Ectodermal cell (in vitro differentiated cells): ENCODE measurements around the gene LDB3.

Experiments
- H3K27ac ChIP-seq: 2 replicates; pipeline ENCODE4 v1.7.0; 2013; ENCODE audit warnings: mild to moderate bottlenecking, low read depth, low read length; ENCODE audit not compliant: insufficient read depth, poor library complexity, severe bottlenecking
- H3K27me3 ChIP-seq: 2 replicates; pipeline ENCODE4 v1.7.0; 2013; ENCODE audit warnings: mild to moderate bottlenecking, low read length; ENCODE audit not compliant: insufficient read depth, control insufficient read depth, poor library complexity, severe bottlenecking
- H3K36me3 ChIP-seq: one replicate; pipeline ENCODE4 v1.7.0; 2013; ENCODE audit warnings: low read length; ENCODE audit not compliant: control insufficient read depth, insufficient read depth
- H3K4me1 ChIP-seq: one replicate; pipeline ENCODE4 v1.7.0; 2013; ENCODE audit warnings: low read length; ENCODE audit not compliant: control insufficient read depth, insufficient read depth
- H3K4me3 ChIP-seq: 2 replicates; pipeline ENCODE4 v1.7.0; 2013; ENCODE audit warnings: low read depth, low read length, control low read depth; ENCODE audit not compliant: insufficient read depth
- H3K9me3 ChIP-seq: 2 replicates; pipeline ENCODE4 v1.7.0; 2013; ENCODE audit warnings: mild to moderate bottlenecking, low read length, moderate library complexity; ENCODE audit not compliant: control insufficient read depth
- WGBS, 2 experiments: methylation state at CpG; one replicate each; pipeline ENCODE4 v1.1.7; 2013; ENCODE audit warnings: missing lambda C conversion rate in 2 of 2; 5-methylcytosine and 5-hydroxymethylcytosine counted together

LDB3 gene

DNA sequence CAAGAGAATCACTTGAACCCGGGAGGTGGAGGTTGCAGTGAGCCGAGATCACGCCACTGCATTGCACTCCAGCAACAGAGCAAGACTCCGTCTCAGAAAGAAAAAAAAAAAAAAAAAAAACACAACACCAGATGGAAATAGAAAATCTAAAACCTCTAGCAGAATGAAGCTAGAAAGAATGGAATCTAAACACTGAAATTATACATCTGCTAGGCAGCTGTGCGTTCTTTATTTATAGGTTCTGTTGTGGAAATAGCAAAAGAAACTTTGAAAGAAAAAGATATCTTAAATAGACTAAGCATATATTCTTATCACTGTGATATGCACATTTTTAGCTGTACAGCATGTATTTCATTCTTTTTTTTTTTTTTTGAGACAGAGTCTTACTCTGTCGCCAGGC, 105.2 kb downstream of the LDB3 start:
- Histone ChIP-seq H3K4me3 (no peak overlapping the region), H3K9me3 (no peaks in the 10 kb centered on the region), H3K36me3 (no peaks in the 10 kb centered on the region), H3K27me3 (no peaks in the 10 kb centered on the region), H3K4me1 (peaks cover 24% of the 10 kb centered on the region), H3K27ac (no peak overlapping the region)
- WGBS, 2 experiments, result 94 to 96% methylated on average over 4 to 5 of the region's 6 CpGs

DNA sequence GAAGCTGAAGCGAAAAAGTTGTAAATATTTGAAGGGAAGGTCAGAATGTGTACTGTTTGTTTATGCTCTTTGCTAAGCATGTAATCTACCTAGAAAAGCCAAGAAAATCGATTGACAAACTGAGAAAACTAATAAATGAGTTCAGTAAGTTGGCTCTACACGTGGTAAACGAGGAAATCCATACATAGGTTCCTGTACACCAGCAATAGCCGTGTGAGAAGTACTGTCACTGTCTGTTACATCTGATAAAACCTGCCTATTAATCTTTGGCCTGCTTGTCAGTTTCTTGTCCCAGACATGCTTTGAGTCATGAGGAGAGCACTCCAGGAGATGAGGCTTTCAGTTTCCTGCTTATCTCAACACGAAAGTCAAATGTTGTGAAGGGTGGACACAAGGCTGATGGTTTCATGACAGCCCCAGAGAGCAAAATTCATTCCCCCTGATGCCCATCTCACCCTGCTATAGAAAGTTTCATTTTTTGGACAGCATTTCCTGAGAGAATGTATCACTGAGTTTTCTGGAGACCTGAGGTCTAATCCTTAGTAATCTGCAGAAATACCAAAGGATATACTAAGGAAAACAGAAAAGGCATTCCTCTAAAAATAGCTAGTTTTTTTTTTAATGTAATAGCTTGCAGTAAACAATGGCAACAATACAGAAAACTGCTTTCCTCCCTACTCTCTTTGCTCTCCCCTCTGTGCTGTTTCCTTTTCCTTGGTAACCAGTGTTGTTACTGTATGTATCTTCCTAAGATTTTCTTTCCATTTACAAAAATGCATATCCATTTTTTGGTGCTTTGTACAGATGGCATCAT, 107.0 kb downstream of the LDB3 start:
- no peak overlapping the region for H3K4me3 ChIP-seq
- peaks cover 19% of the 10 kb centered on the region for H3K4me1 ChIP-seq
- no peak overlapping the region for H3K27ac ChIP-seq
- no peaks in the 10 kb centered on the region for H3K36me3 ChIP-seq
- no peaks in the 10 kb centered on the region for H3K9me3 ChIP-seq
- WGBS, 2 experiments, result 79 to 84% methylated on average over 6 of the region's 6 CpGs
- H3K27me3 ChIP-seq, result no peaks in the 10 kb centered on the region

DNA sequence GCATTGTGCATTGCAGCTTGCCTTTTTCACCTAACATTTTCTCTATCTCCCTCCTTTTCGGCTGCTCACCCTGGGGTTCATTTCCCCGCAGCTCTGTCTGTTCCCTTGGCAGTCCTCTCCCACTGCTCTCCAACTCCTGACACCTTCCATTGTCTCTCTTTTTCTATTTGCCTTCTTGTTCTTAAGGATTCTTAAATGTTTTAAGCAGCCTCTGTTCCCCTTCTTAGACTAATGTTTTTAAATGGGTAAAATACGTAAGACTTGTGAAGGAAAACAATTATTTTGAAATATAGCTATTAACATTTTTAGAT, 107.5 kb downstream of the LDB3 start:
- H3K27ac ChIP-seq, result no peak overlapping the region
- 37 to 38% methylated on average over 2 of the region's 3 CpGs for WGBS, 2 experiments
- H3K27me3 ChIP-seq, result no peaks in the 10 kb centered on the region

DNA sequence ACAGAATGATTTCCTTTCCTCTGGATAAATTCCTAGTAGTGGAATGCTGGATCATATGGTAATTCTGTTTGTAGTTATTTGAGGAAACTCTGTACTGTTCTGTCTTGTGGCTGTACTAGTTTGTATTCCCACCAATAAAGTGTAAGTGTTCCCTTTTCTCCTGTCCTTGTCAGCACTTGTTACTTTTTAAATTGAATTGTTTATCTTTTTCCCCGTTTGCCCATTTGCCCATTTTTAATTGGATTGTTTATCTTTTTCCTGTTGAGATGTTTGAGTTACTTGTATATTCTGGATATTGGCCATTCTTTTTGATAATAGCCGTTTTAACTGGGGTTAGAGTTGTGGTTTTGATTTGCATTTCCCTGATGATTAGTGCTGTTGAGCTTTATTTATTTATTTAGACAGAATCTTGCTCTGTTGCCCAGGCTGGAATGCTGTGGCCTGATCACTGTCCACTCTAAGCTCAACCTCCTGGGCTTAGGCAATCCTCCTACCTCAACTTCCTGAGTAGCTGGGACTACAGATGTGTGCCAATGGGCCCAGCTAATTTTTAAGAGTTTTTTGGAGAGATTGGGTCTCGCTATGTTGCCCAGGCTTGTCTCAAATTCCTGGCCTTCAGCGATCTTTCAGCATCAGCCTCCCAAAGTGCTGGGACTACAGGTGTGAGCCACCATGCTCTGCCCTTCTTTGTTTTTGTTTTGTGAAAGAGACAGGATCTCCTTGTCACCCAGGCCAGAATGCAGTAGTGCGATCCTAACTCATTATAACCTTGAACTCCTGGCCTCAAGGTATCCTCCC, 111.1 kb downstream of the LDB3 start:
- 95 to 96% methylated on average over 5 of the region's 5 CpGs for WGBS, 2 experiments

More for the DNA sequence above, 107.5 kb downstream of the LDB3 start:
- Histone ChIP-seq H3K36me3 (no peaks in the 10 kb centered on the region), H3K9me3 (no peaks in the 10 kb centered on the region), H3K4me3 (no peak overlapping the region), H3K4me1 (peaks cover 15% of the 10 kb centered on the region)

DNA sequence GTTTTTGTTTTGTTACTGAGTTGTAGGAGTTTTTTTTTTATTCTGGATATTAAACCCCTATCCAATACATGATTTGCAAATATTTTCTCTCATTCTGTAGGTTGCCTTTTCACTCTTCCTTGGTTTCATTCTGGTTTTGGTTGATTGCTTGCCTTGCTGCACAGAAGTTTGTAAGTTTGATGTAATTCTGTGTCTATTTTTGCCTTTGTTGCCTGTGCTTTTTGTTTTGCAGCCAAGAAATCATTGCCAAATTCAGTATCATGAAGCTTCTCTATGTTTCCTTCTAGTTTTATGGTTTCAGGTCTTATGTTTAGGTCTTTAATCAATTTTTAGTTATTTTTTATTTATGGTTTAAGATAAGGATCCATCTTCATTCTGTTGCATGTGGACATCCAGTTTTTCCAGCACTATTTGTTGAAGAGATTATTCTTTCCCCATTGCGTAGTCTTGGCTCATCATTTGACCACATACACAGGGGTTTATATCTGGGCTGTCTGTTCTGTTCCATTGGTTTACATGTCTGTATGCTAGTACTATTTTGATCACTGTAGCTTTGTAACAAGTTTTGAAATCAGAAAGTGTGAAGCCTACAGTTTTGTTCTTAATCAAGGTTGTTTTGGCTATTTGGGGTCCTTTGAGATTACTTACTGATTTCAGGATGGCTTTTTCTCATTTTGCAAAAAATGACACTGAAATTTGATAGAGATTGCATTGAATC, 114.5 kb downstream of the LDB3 start:
- no peak overlapping the region for H3K4me3 ChIP-seq
- H3K36me3 ChIP-seq, result no peaks in the 10 kb centered on the region
- H3K9me3 ChIP-seq, result no peaks in the 10 kb centered on the region
- H3K4me1 ChIP-seq, result peaks cover 19% of the 10 kb centered on the region
- WGBS, 2 experiments, result 96 to 100% methylated on average over 1 of the region's 1 CpG
- H3K27ac ChIP-seq, result no peak overlapping the region
- no peaks in the 10 kb centered on the region for H3K27me3 ChIP-seq

More for the DNA sequence above, 111.1 kb downstream of the LDB3 start:
- no peaks in the 10 kb centered on the region for H3K27me3 ChIP-seq
- H3K9me3 ChIP-seq, result no peaks in the 10 kb centered on the region
- no peaks in the 10 kb centered on the region for H3K36me3 ChIP-seq
- peaks cover 12% of the 10 kb centered on the region for H3K4me1 ChIP-seq
- H3K27ac ChIP-seq, result no peak overlapping the region
- no peak overlapping the region for H3K4me3 ChIP-seq

DNA sequence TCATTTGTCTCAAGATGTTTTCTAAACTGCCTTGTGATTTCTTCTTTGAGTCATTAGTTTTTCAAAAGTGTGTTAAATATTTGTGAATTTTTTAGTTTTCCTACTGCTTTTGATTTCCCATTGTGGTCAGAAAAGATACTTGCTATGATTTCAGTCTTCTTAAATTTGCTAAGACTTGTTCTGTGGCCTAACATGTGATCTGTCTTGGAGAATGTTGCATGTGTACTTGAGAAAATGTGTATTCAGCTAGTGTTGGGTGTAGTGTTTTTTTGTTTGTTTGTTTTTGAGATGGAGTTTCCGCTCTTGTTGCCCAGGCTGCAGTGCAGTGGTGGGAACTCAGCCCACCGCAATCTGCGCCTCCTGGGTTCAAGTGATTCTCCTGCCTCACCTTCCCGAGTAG, 116.7 kb downstream of the LDB3 start:
- Histone ChIP-seq H3K36me3 (no peaks in the 10 kb centered on the region), H3K27ac (peak overlapping the region; percentile 30), H3K4me3 (no peak overlapping the region), H3K4me1 (peaks cover 19% of the 10 kb centered on the region), H3K27me3 (no peaks in the 10 kb centered on the region), H3K9me3 (no peaks in the 10 kb centered on the region)
- WGBS, 2 experiments, result 85 to 89% methylated on average over 4 of the region's 4 CpGs
